PC-3 (cell line): ENCODE results near the gene TINAGL1.

Experiments used
- EZH2 ChIP-seq: fragments of 300-600 bp; sonication (generic); IDR thresholded peaks from one replicate; pipeline ENCODE4 v1.6.1; 2017; ENCODE audit warnings: antibody characterized with exemption, mild to moderate bottlenecking, low read length; ENCODE audit not compliant: unreplicated experiment
- EZH2phosphoT487 ChIP-seq: fragments of 300-600 bp; sonication (generic); IDR thresholded peaks from 2 replicates; pipeline ENCODE4 v1.6.1; 2018; ENCODE audit warnings: mild to moderate bottlenecking, antibody characterized with exemption, low read length, borderline replicate concordance
- TF ChIP-seq, protein P1 (sequence below): fragments of 300-600 bp; sonication (generic); conservative IDR thresholded peaks from 2 replicates; pipeline ENCODE4 v1.5.1; 2017; ENCODE audit warnings: antibody characterized with exemption, low read depth, mild to moderate bottlenecking, low read length

GRCh38 chr1:31531177-31531999, 44.9 kb upstream of the TINAGL1 start:
- TF ChIP-seq, protein P1, sequence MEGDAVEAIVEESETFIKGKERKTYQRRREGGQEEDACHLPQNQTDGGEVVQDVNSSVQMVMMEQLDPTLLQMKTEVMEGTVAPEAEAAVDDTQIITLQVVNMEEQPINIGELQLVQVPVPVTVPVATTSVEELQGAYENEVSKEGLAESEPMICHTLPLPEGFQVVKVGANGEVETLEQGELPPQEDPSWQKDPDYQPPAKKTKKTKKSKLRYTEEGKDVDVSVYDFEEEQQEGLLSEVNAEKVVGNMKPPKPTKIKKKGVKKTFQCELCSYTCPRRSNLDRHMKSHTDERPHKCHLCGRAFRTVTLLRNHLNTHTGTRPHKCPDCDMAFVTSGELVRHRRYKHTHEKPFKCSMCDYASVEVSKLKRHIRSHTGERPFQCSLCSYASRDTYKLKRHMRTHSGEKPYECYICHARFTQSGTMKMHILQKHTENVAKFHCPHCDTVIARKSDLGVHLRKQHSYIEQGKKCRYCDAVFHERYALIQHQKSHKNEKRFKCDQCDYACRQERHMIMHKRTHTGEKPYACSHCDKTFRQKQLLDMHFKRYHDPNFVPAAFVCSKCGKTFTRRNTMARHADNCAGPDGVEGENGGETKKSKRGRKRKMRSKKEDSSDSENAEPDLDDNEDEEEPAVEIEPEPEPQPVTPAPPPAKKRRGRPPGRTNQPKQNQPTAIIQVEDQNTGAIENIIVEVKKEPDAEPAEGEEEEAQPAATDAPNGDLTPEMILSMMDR: no peak; the same call in 1 of the 2 replicates
- TF ChIP-seq EZH2 (no peak), EZH2phosphoT487 (no peak)
